ENCODE data around the gene MSI2.

- TF ChIP-seq EZH2phosphoT487 (IDR thresholded peaks at IDR 0.05; ENCODE audit: borderline replicate concordance, low read length): no peak
- no peak for TF ChIP-seq CTCF (IDR thresholded peaks at IDR 0.05; ENCODE audit: low read depth, low read length, poor library complexity, severe bottlenecking)
Measured at GRCh38 chr17:57644326-57644725, 388.0 kb downstream of the MSI2 start.

Data from DOHH2 (cell line).